OCI-LY3 (cell line): Measurements from ENCODE around the gene NAV2.

Experiments used
- H2AFZ ChIP-seq: fragments of 200-600, 300-600 bp; shearing (Covaris generic); 2 replicates; pipeline ENCODE4 v1.6.0; 2014; ENCODE audit warnings: antibody characterized with exemption, low read depth, low read length
- H3K27ac ChIP-seq: fragments of 200-600, 300-600 bp; sonication (generic); 2 replicates; pipeline ENCODE4 v1.5.1; 2014; ENCODE audit warnings: mild to moderate bottlenecking, low read length, moderate library complexity, mixed read lengths
- H3K27me3 ChIP-seq: fragments of 200-600, 300-600 bp; sonication (generic); 2 replicates; pipeline ENCODE4 v1.6.1; 2014; ENCODE audit warnings: low read depth, low read length, mixed read lengths
- H3K36me3 ChIP-seq: fragments of 200-600, 300-600 bp; sonication (generic); replicated peaks from 2 replicates; pipeline ENCODE3; 2014; ENCODE audit warnings: low read depth, low read length, mixed read lengths
- H3K4me1 ChIP-seq: fragments of 300-600, 200-600 bp; sonication (generic); 2 replicates; pipeline ENCODE4 v1.6.1; 2014; ENCODE audit warnings: low read length, mixed read lengths
- H3K4me2 ChIP-seq: fragments of 200-600, 300-600 bp; sonication (generic); 2 replicates; pipeline ENCODE4 v1.6.1; 2014; ENCODE audit warnings: low read length, mixed read lengths
- H3K4me3 ChIP-seq: fragments of 300-600, 200-600 bp; sonication (generic); 2 replicates; pipeline ENCODE4 v1.5.1; 2014; ENCODE audit warnings: antibody characterized with exemption, mild to moderate bottlenecking, low read length, moderate library complexity
- H3K79me2 ChIP-seq: fragments of 300-600, 200-600 bp; shearing (Covaris generic); 2 replicates; pipeline ENCODE4 v1.6.1; 2014; ENCODE audit warnings: mild to moderate bottlenecking, low read length, mixed read lengths
- H3K9ac ChIP-seq: fragments of 300-600, 200-600 bp; shearing (Covaris generic); 2 replicates; pipeline ENCODE4 v1.6.0; 2014; ENCODE audit warnings: mild to moderate bottlenecking, low read length, moderate library complexity
- H3K9me3 ChIP-seq: fragments of 200-600, 300-600 bp; shearing (Covaris generic); 2 replicates; pipeline ENCODE4 v1.6.1; 2014; ENCODE audit warnings: low read length, mixed read lengths; ENCODE audit not compliant: insufficient read depth
- H4K20me1 ChIP-seq: fragments of 200-600, 300-600 bp; sonication (generic); 2 replicates; pipeline ENCODE4 v1.6.1; 2016; ENCODE audit warnings: low read length, mixed read lengths; ENCODE audit not compliant: insufficient read depth
- CTCF ChIP-seq: fragments of 200-600, 300-600 bp; sonication (generic); IDR thresholded peaks from 2 replicates; pipeline ENCODE4 v1.5.1; 2014; ENCODE audit warnings: antibody characterized with exemption, low read length, low read depth
- EZH2phosphoT487 ChIP-seq: fragments of 200-600 bp; shearing (Covaris generic); IDR thresholded peaks from 2 replicates; pipeline ENCODE4 v1.6.1; 2018; ENCODE audit warnings: antibody characterized with exemption, mixed run types, low read depth

NAV2 gene

GRCh38 chr11:19822531-19822930 lies 109.9 kb downstream of the NAV2 start:
- no peaks in the 10 kb centered on the region for H3K36me3 ChIP-seq
- H3K27ac ChIP-seq, result no peak overlapping the region
- no peaks in the 10 kb centered on the region for H3K4me1 ChIP-seq
- no peak overlapping the region for H3K4me2 ChIP-seq
- H3K79me2 ChIP-seq, result no peaks in the 10 kb centered on the region
- H3K9me3 ChIP-seq, result no peaks in the 10 kb centered on the region
- H4K20me1 ChIP-seq, result no peaks in the 10 kb centered on the region
- H2AFZ ChIP-seq, result no peak overlapping the region
- H3K9ac ChIP-seq, result no peak overlapping the region
- H3K4me3 ChIP-seq, result no peak overlapping the region
- no peak for TF ChIP-seq CTCF
- no peak for TF ChIP-seq EZH2phosphoT487
- peaks cover 36% of the 10 kb centered on the region for H3K27me3 ChIP-seq

GRCh38 chr11:19826606-19827005 lies 114.0 kb downstream of the NAV2 start:
- Histone ChIP-seq H3K36me3 (no peaks in the 10 kb centered on the region), H3K4me2 (no peak overlapping the region), H3K9ac (no peak overlapping the region), H3K27ac (no peak overlapping the region), H3K79me2 (no peaks in the 10 kb centered on the region), H2AFZ (no peak overlapping the region), H3K27me3 (peaks cover 17% of the 10 kb centered on the region), H3K4me3 (no peak overlapping the region), H4K20me1 (no peaks in the 10 kb centered on the region), H3K9me3 (no peaks in the 10 kb centered on the region), H3K4me1 (peaks cover 11% of the 10 kb centered on the region)
- TF ChIP-seq EZH2phosphoT487 (no peak), CTCF (no peak)

- Histone ChIP-seq H3K4me3 (no peak overlapping the region), H3K9me3 (no peaks in the 10 kb centered on the region), H2AFZ (no peak overlapping the region), H3K79me2 (no peaks in the 10 kb centered on the region), H4K20me1 (no peaks in the 10 kb centered on the region), H3K27ac (no peak overlapping the region), H3K36me3 (no peaks in the 10 kb centered on the region), H3K9ac (no peak overlapping the region), H3K4me2 (no peak overlapping the region), H3K27me3 (peaks cover 17% of the 10 kb centered on the region), H3K4me1 (peaks cover 11% of the 10 kb centered on the region)
- no peak for TF ChIP-seq EZH2phosphoT487
- no peak for TF ChIP-seq CTCF
These were observed 114.9 kb downstream of the NAV2 start for GRCh38 chr11:19827399-19828135.

GRCh38 chr11:19828382-19829108 lies 115.9 kb downstream of the NAV2 start:
- Histone ChIP-seq H3K4me2 (no peak overlapping the region), H3K79me2 (no peaks in the 10 kb centered on the region)

More at GRCh38 chr11:19828382-19829108, 115.9 kb downstream of the NAV2 start:
- Histone ChIP-seq H3K4me3 (no peak overlapping the region), H3K36me3 (no peaks in the 10 kb centered on the region), H3K27ac (no peak overlapping the region), H3K4me1 (peaks cover 11% of the 10 kb centered on the region), H3K9ac (no peak overlapping the region), H3K27me3 (peaks cover 17% of the 10 kb centered on the region), H2AFZ (peak overlapping the region; percentile 46; the same call in 1 of the 2 replicates), H3K9me3 (no peaks in the 10 kb centered on the region), H4K20me1 (no peaks in the 10 kb centered on the region)
- TF ChIP-seq EZH2phosphoT487 (no peak), CTCF (no peak)
